EH (cell line): Measurements from ENCODE around the gene DOK1.

Experiments
- DNase-seq: peaks from one replicate; pipeline ENCODE4 v3.0.0-alpha.2; 2015; ENCODE audit warnings: low read depth

Gene DOK1

GRCh38 chr2:74525717-74526648 is 28.5 kb upstream of the DOK1 start, which contains the start of gene DQX1:
Gene DQX1, minus strand, starts transcription at chr2:74526231. Its CDS starts 502 bp downstream, at chr2:74525729.
- peak; percentile 51 for DNase-seq

DNA sequence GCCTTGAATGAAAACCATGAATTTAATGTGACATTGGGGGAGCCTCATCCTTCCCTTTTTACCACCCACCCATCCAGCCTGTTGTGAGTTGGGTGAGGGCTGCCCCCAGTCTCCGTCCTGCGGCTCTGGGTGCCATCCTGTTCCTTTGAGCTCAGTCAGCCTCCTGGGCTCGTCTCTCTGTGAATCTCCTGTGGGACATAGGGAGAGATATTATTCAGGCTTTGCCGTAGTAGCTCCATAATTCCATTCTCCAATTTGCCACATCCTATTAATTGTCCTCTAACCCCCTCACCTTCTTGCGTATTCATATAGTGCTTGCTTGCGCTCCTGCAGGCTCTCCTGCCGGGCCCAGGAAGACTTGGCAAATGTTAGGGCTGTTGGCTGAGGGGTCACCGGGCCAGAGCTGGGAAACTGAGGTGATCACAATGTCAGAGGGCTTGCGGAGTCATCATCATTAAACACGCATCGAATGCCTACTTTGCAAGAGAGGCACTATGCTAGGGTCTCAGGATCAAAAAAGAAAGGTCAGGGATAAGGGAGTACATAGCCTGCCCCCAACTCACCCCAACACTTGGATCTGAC is 27.8 kb upstream of the DOK1 start:
- DNase-seq: no peak

DNA sequence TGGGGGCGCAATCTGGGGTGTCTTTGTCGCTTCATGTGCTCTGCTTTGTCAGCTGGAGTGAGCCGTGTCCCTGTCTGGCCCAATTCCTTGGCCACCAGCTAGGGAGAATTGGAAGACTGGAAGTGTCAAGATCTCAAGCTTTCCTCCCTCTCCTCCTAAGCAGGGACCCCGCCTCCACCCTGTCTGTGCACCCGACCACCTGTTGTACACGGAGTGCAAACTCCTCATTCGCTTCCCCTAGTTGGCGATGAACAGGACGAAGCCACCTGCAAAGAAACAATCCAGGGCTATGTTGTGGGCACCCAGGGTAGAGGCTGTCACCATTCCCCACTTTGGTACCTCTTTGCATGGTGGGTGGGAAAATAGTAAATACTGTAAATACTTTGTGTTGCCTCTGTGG is 26.8 kb upstream of the DOK1 start:
- no peak for DNase-seq

GRCh38 chr2:74528600-74529356 is 25.7 kb upstream of the DOK1 start:
- DNase-seq: no peak

DNA sequence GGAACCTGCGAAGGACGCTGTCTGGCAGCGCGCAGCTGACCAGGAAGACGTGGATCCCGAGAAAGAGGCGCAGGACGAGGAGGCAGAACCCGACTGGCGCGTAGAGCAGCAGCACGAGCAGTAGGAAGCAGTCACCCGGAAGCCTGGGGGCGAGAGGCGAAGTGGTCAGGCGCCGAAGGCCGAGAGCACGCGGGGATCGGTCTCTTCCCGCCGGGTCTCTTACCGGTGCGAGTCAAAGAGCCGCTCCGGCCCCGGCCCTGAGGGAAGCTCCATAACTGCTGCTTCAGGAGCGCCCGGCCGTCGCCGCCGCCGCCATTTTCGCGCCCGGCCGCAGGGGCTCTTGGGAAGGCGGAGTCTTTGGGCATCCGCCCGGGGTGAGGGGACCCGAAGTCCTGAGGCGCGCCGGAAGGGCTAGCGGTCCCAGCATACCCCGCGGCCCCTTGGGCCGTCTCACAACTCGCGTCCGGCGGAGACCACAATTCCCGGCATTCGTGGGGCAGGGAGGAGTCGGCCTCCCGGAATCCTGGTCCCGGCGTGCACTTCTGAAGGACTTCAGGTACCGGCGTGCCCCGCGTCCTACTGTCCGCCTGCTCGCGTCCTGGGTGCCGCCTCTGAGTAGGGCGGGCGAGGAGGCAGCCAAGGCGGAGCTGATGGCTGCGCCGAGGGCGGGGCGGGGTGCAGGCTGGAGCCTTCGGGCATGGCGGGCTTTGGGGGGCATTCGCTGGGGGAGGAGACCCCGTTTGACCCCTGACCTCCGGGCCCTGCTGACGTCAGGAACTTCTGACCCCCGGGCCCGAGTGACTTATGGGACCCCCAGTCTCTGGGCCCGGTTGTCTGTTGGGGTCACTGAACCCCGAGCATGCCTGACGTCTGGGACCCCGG is 24.9 kb upstream of the DOK1 start, which contains the start of the genes AUP1 and HTRA2:
Gene AUP1 (minus strand): TSS at position 350 of the 882 bp plus-strand sequence. CDS start 77 bp downstream, at position 273.
Gene HTRA2 (plus strand): TSS at position 577 of the 882 bp plus-strand sequence. CDS start 74 bp downstream, at position 651.
- DNase-seq: peak; percentile 99

DNA sequence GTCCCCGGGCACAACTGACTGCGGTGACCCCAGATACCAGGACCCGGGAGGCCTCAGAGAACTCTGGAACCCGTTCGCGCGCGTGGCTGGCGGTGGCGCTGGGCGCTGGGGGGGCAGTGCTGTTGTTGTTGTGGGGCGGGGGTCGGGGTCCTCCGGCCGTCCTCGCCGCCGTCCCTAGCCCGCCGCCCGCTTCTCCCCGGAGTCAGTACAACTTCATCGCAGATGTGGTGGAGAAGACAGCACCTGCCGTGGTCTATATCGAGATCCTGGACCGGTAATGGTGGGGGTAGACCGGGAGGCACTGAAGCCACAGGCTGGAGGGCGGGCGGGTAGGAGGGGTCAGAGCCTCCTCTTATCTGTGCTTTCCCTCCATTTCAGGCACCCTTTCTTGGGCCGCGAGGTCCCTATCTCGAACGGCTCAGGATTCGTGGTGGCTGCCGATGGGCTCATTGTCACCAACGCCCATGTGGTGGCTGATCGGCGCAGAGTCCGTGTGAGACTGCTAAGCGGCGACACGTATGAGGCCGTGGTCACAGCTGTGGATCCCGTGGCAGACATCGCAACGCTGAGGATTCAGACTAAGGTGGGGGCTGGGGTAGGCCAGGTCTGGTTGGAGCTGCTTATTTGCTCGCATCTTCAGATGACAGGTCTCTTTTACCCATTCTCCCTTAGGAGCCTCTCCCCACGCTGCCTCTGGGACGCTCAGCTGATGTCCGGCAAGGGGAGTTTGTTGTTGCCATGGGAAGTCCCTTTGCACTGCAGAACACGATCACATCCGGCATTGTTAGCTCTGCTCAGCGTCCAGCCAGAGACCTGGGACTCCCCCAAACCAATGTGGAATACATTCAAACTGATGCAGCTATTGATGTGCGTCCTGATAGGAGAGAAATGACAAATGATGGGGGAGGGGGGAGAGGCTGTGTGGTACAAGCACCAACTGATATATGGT is 24.0 kb upstream of the DOK1 start:
- peak; percentile 71 for DNase-seq

DNA sequence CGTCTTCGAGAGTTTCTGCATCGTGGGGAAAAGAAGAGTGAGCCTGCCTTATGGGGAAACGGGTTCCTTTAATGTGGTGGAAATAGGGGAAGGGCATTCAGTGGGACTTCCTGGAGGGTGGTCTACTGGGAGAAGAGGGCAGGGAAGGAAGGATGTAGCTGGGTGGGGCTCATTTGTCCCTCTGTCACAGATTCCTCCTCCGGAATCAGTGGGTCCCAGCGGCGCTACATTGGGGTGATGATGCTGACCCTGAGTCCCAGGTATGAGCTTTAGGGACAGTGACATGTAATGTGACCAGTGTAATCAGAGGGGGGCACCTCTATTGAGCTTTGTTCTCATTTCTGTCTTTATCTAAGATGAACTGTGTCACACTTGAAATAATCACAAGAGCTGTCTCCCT is 22.9 kb upstream of the DOK1 start:
- DNase-seq: no peak

DNA sequence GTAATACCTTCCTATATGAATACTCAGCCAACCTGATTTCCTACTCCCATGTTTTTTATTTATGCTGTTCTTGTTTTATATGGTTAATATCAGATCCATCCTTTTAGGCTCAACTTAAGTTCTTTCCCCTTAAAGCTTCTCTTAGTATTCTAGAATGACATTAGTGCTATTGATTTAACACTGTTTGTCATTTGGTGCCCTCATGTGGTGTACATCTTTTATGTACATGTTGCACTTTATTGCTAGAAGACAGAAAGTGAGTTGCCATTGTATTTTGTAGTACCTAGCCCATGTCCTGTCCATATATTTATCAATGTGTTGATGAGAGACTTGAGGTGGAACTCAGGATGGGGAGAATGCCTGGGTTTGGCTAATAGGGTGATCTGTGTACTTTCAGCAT is 22.3 kb upstream of the DOK1 start:
- peak; percentile 66 for DNase-seq

DNA sequence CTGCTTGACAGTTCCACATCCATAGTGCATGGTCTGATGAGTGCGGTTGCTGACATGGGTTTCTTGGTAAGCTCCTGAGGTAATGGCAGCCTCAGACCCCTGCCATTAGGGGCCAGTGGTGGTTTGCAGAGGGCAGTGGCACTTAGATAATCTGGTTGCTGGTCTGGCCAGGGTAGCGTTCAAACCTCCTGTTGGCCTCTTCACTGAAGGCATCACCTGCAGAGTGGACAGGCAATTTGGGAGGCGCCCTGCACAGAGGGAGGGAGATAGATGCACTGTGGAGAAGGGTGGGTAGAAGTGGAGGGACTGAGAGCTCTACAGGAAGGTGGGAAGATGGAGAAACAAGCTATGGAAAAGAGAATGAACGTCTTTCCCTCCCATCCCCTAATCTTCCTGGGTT is 21.1 kb upstream of the DOK1 start:
- DNase-seq: no peak

DNA sequence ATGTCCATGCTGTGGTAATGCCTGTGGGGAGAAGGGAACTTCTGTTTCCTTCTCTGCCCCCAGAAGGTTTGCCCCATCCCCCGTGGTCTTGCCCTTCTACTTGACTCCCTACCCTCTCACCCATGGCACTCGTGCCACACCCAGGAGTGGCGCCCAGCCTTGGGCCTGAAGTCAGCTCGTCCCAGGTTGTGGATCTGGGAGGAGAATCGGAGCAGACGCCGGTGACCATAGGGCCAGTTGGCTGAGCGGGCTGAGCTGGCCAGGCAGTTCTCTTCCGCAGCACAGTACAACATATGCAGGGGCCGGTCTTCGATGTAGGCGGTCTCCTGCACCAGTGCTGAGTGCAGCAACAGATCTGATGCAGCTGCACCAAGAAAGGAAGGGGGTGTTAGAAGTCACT is 20.1 kb upstream of the DOK1 start:
- no peak for DNase-seq

DNA sequence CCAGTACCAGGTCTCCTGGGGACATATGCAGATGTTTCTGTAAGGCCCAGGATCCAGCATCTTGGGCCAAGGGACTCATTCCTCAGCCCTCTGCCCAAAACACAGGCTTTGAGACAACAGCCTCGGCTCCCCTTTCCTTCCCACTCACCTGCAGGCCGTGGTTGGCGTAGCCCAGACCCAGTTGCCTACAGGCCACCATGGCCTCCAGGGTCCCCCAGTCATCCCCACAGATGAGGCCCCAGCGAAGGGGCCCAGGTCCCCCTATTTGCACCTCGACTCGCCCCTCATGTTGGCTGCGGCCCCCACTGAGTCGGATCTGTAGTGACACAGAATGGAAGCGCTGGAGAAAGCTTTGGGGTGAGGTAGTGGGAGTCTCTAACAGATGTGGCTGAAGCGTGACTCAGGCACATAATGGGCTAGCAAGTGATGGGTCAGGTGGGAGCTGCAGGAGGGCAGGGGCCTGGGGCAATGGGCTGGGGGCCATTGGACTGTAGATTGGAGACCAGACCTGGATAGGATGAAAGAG is 19.0 kb upstream of the DOK1 start:
- DNase-seq: no peak

- no peak for DNase-seq
Observed at GRCh38 chr2:74536166-74536950, 18.2 kb upstream of the DOK1 start.

DNA sequence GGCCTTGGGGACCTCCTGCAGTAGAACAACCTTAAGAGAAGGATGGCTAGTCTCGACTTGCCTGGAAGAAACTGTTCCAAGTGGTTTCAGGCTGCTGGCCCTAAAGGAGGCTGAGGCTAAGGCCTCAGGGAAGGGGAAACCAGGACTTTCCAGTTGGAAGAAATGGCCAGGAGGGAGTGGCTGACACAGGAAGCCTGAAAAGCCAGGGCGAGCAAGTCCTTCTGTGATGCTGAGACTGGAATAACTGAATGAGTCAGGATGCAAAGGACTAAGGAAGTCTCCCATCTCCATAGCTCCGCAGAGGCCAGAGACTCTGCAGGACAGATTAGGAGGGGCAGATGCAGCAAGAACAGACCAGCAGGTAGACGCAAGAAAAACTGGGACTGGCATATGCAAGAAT is 17.4 kb upstream of the DOK1 start:
- peak; percentile 33 for DNase-seq

DNA sequence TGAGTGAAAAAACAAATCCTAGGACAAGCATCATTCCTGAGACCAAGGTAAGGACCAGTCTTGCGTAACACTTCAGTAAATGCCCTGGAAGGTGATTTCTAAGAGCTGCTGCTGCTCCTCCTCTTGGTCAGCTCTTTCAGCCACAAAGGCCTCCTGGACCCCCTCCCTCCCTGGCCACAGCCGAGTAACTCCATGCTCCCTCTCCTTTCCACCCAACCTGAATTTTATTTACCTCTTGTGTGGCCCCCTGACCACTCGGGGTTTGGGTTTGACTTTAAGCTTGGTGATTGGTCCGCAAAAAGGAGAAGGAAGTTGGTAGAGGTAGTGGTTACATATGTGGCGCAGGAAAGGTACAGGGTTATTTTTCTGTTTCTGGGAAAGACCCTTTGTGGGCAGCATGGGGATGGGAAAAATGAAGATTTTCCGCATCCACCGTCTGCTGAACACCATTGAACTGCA is 15.6 kb upstream of the DOK1 start:
- DNase-seq: no peak

GRCh38 chr2:74540291-74540690 is 14.2 kb upstream of the DOK1 start:
- no peak for DNase-seq

GRCh38 chr2:74542978-74543377 is 11.5 kb upstream of the DOK1 start:
- no peak for DNase-seq

- no peak for DNase-seq
Observed at GRCh38 chr2:74544634-74545033, 9.9 kb upstream of the DOK1 start.

DNA sequence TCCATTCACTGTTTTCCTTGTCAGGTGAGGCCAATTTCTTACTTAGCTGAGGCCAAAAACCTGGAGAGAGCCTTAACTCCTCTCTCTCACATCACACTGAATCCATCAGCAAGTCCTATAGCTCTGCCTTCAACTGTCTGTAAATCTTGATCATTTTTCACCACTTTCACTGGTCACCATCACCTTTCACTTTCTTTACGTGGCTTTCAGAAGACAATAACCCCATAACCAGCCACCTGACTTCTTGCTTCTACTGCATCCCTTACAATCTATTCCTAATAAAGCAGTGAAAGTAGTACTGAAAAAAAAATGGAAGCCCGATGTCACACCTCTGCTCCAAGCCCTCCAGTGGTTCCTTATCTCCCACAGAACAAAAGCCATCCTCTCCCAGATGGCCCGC is 8.5 kb upstream of the DOK1 start:
- DNase-seq: no peak

GRCh38 chr2:74548285-74548899 is 6.1 kb upstream of the DOK1 start:
- DNase-seq: no peak
